Natural killer cell (primary cell): ENCODE results near the gene MELK. TPM values are rescaled to one million over a fixed set of nuclear protein-coding genes. Genes with fewer than 3 reads are reported as not detected.
"Not testable (repeated sequence)": the region's sequence is repeated elsewhere in the genome, so short reads cannot be mapped to it uniquely, and the experiment has no call there.

ENCODE experiments used
- ATAC-seq, 3 donors: fragments of 150-1000 bp in 2 of 3; fragments of 200-7000 bp in 1 of 3; cut with Tn5 transposase; 1 replicate in 1 of 3; 2 replicates in 2 of 3; pipeline ENCODE4 v1.10.0; 2021; ENCODE audit warnings: mild to moderate bottlenecking in 2 of 3, moderate library complexity in 2 of 3
- DNase-seq, 2 donors: peaks; one replicate each; pipeline versions ENCODE4 v3.0.0 to v3.0.0-alpha.2; 2013 to 2021; ENCODE audit warnings: mixed read lengths in 1 of 2
- H3K27ac ChIP-seq: one replicate; pipeline ENCODE4 v1.5.1; 2013; ENCODE audit warnings: mild to moderate bottlenecking, low read length
- H3K27me3 ChIP-seq: one replicate; pipeline ENCODE4 v1.6.1; 2013; ENCODE audit warnings: low read length; ENCODE audit not compliant: control insufficient read depth, insufficient read depth
- H3K36me3 ChIP-seq: one replicate; pipeline ENCODE4 v1.6.1; 2013; ENCODE audit warnings: low read length; ENCODE audit not compliant: control insufficient read depth, insufficient read depth
- H3K4me1 ChIP-seq: one replicate; pipeline ENCODE4 v1.6.1; 2013; ENCODE audit warnings: low read length; ENCODE audit not compliant: control insufficient read depth, insufficient read depth
- H3K4me3 ChIP-seq: one replicate; pipeline ENCODE4 v1.5.1; 2013; ENCODE audit warnings: low read length
- H3K9me3 ChIP-seq: one replicate; pipeline ENCODE4 v1.6.1; 2013; ENCODE audit warnings: low read length; ENCODE audit not compliant: control insufficient read depth, insufficient read depth
- H3K27ac Mint-ChIP-seq, 2 donors: one replicate each; pipeline ENCODE4 v1.8.0; 2022; ENCODE audit warnings: mild to moderate bottlenecking in 2 of 2, mixed read lengths in 2 of 2, moderate library complexity in 1 of 2
- H3K27me3 Mint-ChIP-seq, 2 donors: one replicate each; pipeline ENCODE4 v1.8.0; 2022; ENCODE audit warnings: low read depth in 2 of 2, mixed read lengths in 2 of 2
- H3K36me3 Mint-ChIP-seq: one replicate; pipeline ENCODE4 v1.8.0; 2022; ENCODE audit warnings: mixed read lengths
- H3K4me1 Mint-ChIP-seq, 2 donors: one replicate each; pipeline ENCODE4 v1.8.0; 2022; ENCODE audit warnings: mixed read lengths in 2 of 2
- H3K4me3 Mint-ChIP-seq: one replicate; pipeline ENCODE4 v1.8.0; 2022; ENCODE audit warnings: mild to moderate bottlenecking, moderate library complexity, mixed read lengths
- H3K9me3 Mint-ChIP-seq, 2 donors: one replicate each; pipeline ENCODE4 v1.8.0; 2022; ENCODE audit warnings: mixed read lengths in 2 of 2
- CTCF ChIP-seq: fragments of 200-600 bp; IDR thresholded peaks from one replicate; pipeline ENCODE4 v1.8.0; 2022; ENCODE audit warnings: antibody characterized with exemption
- WGBS: methylation state at CpG from one replicate; pipeline ENCODE4 v1.1.7; 2013; ENCODE audit warnings: missing lambda C conversion rate; ENCODE audit not compliant: insufficient coverage; 5-methylcytosine and 5-hydroxymethylcytosine counted together
- intact Hi-C: fragments of 100-400 bp; cut with micrococcal nuclease; formaldehyde crosslinking; loops from one replicate; pipeline ENCODE4 v1.14.2; 2022
- total RNA-seq, 4 donors: library from RNA; stranded (reverse); fragments of 120-200 nt in 1 of 4; gene quantifications; one replicate each; pipeline versions ENCODE4 v1.2.3 to v1.2.4, GENCODE V29; 2013 to 2022

Gene MELK
- total RNA-seq, 3 donors from 2014 or later (not counting 1 experiment from before 2014, with no cell fraction given), result 1.3 to 1.6 (median 1.5) TPM

DNA sequence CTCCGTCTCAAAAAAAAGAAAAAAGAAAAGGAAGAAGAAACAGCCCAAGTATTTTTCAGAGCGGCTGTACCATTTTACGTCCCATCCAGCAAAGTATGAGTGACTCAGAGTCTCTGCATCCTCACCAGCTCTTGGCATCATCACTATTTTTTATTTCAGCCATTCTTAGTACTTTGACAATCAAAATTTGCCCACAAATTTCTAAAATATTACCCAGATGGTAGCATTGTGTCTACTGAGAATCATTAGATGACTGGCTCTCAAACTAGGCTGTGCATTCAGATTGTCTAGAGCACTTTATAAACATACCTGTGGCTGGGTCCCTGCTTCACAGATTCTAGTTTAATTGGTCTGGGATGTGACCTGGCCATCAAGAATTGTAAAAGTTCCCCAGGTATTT is 21.6 kb upstream of the MELK start:
- no peaks in the 10 kb centered on the region for H3K9me3 Mint-ChIP-seq
- no peaks in the 10 kb centered on the region for H3K9me3 ChIP-seq
- no peaks in the 10 kb centered on the region for H3K36me3 Mint-ChIP-seq
- WGBS, result 92% methylated on average over 3 of the region's 3 CpGs
- H3K4me1 ChIP-seq, result no peaks in the 10 kb centered on the region
- intact Hi-C loops, result no loop called here
- no peak for ATAC-seq
- no peak overlapping the region for H3K27ac Mint-ChIP-seq
- no peaks in the 10 kb centered on the region for H3K4me1 Mint-ChIP-seq
- no peak for TF ChIP-seq CTCF
- no peak overlapping the region for H3K27ac ChIP-seq
- DNase-seq, result no peak
- peaks cover 8 to 19% of the 10 kb centered on the region in 2 donors for H3K27me3 Mint-ChIP-seq
- H3K27me3 ChIP-seq, result no peaks in the 10 kb centered on the region
- H3K4me3 Mint-ChIP-seq, result no peak overlapping the region
- H3K36me3 ChIP-seq, result no peaks in the 10 kb centered on the region
- no peak overlapping the region for H3K4me3 ChIP-seq

DNA sequence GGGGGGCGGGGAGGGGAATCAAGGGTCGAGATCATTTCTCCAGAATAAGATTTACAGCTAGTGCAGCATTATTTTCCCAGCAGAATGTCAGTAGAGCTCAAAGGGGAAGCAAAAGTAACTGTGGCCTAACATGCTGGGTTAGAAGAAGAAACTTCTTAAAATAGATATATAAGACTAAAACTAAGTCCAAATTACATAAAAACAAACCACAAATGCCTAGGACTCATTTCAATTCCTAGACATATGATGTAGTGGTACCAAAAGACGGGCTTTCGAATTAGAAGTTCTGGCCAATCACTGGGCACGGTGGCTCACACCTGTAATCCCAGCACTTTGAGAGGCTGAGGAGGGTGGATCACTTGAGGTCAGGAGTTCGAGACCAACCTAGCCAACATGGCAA is 20.8 kb upstream of the MELK start:
- ATAC-seq (no peak), DNase-seq (no peak)
- H3K4me3 ChIP-seq, result no peak overlapping the region
- no peaks in the 10 kb centered on the region for H3K4me1 Mint-ChIP-seq
- no peak overlapping the region for H3K27ac Mint-ChIP-seq
- no peaks in the 10 kb centered on the region for H3K36me3 Mint-ChIP-seq
- H3K36me3 ChIP-seq, result no peaks in the 10 kb centered on the region
- peaks cover 8 to 19% of the 10 kb centered on the region in 2 donors for H3K27me3 Mint-ChIP-seq
- WGBS, result 60% methylated on average over 6 of the region's 6 CpGs
- intact Hi-C loops, result no loop called here
- H3K27me3 ChIP-seq, result no peaks in the 10 kb centered on the region
- H3K4me1 ChIP-seq, result no peaks in the 10 kb centered on the region
- no peaks in the 10 kb centered on the region for H3K9me3 ChIP-seq
- no peak overlapping the region for H3K27ac ChIP-seq
- no peaks in the 10 kb centered on the region for H3K9me3 Mint-ChIP-seq
- no peak overlapping the region for H3K4me3 Mint-ChIP-seq
- TF ChIP-seq CTCF, result no peak

DNA sequence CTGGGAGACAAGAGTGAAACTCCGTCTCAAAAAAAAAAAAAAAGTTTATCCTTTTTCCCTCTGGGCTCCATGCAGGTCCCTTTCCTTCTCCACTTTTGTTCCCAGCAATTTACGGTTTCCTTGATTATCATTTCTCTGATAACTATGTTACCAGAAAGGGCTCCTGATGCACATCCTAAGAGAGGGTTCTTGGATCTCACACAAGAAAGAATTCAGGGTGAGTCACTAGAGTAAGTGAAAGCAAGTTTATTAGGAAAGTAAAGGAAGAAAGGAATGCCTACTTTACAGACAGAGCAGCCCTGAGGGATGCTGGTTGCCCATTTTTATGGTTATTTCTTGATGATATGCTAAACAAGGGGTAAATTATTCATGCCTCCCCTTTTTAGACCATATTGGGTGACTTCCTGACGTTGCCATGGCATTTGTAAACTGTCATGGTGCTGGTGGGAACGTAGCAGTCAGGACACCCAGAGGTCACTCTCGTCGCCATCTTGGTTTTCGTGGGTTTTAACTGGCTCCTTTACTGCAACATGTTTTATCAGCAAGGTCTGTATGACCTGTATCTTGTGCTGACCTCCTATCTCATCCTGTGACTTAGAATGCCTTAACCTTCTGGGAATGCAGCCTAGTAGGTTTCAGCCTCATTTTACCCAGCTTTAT is 13.5 kb upstream of the MELK start:
- H3K27me3 Mint-ChIP-seq, result no peaks in the 10 kb centered on the region
- DNase-seq (no peak), ATAC-seq (no peak)
- H3K4me1 ChIP-seq, result no peaks in the 10 kb centered on the region
- H3K9me3 Mint-ChIP-seq, result no peaks in the 10 kb centered on the region
- no peaks in the 10 kb centered on the region for H3K9me3 ChIP-seq
- H3K36me3 Mint-ChIP-seq, result no peaks in the 10 kb centered on the region
- H3K4me3 ChIP-seq, result no peak overlapping the region
- no peaks in the 10 kb centered on the region for H3K27me3 ChIP-seq
- no peak overlapping the region for H3K4me3 Mint-ChIP-seq
- 93% methylated on average over 7 of the region's 7 CpGs for WGBS
- H3K36me3 ChIP-seq, result no peaks in the 10 kb centered on the region
- TF ChIP-seq CTCF, result no peak
- no peaks in the 10 kb centered on the region for H3K4me1 Mint-ChIP-seq
- H3K27ac ChIP-seq, result no peak overlapping the region
- intact Hi-C loops, result no loop called here
- H3K27ac Mint-ChIP-seq, result no peak overlapping the region

GRCh38 chr9:36560771-36561170 is 11.9 kb upstream of the MELK start:
- TF ChIP-seq CTCF, result no peak

DNA sequence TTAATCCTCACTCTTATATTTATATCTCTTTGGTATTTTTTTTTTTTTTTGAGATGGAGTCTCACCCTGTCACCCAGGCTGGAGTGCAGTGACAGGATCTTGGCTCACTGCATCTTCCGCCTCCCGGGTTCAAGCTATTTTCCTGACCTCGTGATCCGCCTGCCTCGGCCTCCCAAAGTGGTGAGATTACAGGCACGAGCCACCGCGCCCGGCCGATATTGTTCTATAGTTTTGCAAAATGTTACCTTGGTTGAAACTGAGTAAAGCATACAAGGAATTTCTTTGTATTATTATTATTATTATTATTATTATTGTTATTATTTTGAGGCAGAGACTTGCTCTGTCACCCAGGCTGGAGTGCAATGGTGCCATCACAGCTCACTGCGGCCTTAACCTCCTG is 9.9 kb upstream of the MELK start:
- H3K9me3 ChIP-seq, H3K27ac Mint-ChIP-seq, H3K36me3 ChIP-seq, ATAC-seq, H3K4me1 ChIP-seq, H3K27me3 ChIP-seq, intact Hi-C loops, H3K4me1 Mint-ChIP-seq, H3K27me3 Mint-ChIP-seq, DNase-seq, H3K36me3 Mint-ChIP-seq, H3K27ac ChIP-seq, H3K4me3 ChIP-seq, H3K4me3 Mint-ChIP-seq, H3K9me3 Mint-ChIP-seq: not testable (repeated sequence)
- 92% methylated on average over 7 of the region's 11 CpGs for WGBS

More at GRCh38 chr9:36560771-36561170, 11.9 kb upstream of the MELK start:
- Mint-ChIP-seq H3K4me1 (no peaks in the 10 kb centered on the region), H3K27me3 (no peaks in the 10 kb centered on the region), H3K9me3 (no peaks in the 10 kb centered on the region), H3K4me3 (no peak overlapping the region), H3K27ac (no peak overlapping the region), H3K36me3 (no peaks in the 10 kb centered on the region)
- Histone ChIP-seq H3K4me1 (no peaks in the 10 kb centered on the region), H3K27ac (no peak overlapping the region), H3K9me3 (no peaks in the 10 kb centered on the region), H3K4me3 (no peak overlapping the region), H3K27me3 (no peaks in the 10 kb centered on the region), H3K36me3 (no peaks in the 10 kb centered on the region)
- intact Hi-C loops, result no loop called here
- ATAC-seq (no peak), DNase-seq (no peak)
- 75% methylated on average over 2 of the region's 2 CpGs for WGBS
